Measurements from ENCODE around the gene CD2AP.
"Not testable (repeated sequence)": the region's sequence is repeated elsewhere in the genome, so short reads cannot be mapped to it uniquely, and the experiment has no call there.

Gene CD2AP, protein sequence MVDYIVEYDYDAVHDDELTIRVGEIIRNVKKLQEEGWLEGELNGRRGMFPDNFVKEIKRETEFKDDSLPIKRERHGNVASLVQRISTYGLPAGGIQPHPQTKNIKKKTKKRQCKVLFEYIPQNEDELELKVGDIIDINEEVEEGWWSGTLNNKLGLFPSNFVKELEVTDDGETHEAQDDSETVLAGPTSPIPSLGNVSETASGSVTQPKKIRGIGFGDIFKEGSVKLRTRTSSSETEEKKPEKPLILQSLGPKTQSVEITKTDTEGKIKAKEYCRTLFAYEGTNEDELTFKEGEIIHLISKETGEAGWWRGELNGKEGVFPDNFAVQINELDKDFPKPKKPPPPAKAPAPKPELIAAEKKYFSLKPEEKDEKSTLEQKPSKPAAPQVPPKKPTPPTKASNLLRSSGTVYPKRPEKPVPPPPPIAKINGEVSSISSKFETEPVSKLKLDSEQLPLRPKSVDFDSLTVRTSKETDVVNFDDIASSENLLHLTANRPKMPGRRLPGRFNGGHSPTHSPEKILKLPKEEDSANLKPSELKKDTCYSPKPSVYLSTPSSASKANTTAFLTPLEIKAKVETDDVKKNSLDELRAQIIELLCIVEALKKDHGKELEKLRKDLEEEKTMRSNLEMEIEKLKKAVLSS

DNA sequence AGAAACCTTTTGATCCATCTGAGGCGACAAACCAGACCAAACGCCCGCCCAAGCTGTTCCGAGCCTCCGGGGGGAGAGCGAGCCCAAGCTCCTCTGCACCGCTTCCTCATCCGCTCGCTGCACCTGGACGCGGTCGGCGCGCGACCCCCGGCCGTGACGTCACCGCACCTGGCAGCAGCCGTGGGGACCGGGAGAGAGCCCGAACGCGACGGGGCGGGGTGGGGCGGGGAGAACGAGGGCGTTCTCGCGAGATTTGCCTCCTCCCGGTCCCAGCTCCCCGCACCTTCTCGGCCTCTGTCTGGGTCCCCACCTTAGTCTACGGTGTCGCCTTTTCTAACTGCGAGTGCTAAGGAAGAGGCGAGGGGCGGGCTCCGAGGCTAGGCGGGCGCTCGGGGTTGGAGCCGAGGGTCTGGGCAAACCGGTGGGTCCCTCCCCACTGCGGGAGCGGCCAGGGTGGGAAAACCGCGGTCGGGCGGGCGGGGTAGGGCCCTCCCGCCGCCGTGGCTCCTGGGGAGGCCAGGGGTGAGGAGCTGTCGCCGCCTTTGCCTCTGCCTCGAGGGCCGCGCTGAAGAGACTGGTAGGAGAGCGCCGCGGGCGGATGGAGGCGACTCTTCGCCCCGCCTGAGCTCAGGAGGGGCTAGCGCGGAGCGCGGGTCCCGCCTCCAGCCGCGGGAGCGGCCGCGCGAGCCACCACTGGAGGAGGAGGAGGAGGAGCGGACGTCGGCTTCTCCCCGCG is at the start of gene CD2AP:
TSS of gene CD2AP (plus strand) at position 293 of the 736 bp plus-strand sequence. CDS start 456 bp downstream, outside the sequence.
- peak; percentile 85 to 87 for DNase-seq

DNA sequence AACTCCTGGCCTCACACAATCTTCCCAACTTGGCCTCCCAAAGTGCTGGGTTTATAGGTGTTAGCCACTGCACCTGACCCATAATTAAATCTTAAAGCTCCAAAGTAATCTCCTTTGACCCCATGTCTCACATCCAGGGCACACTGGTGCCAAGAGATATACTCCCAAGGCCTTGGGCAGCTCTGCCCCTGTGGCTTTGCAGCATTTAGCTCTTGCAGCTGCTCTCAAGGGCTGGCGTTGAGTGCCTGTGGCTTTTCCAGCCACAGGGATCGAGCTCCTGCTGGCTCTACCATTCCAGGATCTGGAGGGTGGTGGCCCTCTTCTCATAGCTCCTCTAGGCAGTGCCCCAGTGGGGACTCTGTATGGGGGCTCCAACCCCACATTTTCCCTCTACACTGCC is 49.3 kb upstream of the CD2AP start:
- DNase-seq: no peak

DNA sequence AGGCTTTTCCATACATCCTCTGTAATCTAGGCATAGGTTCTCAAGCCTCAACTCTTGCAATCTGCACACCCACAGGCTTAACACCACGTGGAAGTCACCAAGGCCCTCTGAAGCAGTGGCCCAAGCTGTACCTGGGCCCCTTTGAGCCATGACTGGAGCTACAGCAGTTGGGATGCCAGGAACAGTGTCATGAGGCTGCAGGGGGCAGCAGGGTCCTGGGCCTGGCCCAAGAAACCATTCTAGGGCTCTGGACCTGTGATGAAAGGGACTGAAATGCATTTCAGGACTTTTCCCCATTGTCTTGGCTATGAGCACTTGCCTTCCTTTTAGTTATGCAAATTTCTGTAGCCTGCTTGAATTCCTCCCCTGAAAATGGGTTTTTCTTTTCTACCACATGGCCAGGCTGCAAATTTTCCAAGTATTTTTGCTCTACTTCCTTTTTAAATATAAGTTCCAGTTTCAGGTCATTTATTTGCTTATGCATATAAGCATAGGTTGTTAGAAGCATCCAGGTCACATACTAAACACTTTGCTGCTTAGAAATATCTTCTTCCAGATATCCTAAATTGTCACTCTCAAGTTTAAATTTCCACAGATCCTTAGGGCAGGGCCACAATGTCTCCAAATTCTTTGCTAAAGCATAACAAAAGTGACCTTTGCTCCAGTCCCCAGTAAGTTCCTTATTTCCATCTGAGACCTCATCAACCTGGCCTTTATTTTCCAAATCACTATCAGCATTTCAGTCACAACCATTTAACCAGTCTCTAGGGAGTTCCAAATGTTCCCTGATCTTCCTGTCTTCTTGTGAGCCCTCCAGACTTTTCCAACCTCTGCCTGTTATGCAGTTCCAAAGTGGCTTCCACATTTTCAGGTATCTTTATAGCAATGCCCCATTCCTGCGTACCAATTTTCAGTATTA is 48.6 kb upstream of the CD2AP start:
- DNase-seq: no peak

DNA sequence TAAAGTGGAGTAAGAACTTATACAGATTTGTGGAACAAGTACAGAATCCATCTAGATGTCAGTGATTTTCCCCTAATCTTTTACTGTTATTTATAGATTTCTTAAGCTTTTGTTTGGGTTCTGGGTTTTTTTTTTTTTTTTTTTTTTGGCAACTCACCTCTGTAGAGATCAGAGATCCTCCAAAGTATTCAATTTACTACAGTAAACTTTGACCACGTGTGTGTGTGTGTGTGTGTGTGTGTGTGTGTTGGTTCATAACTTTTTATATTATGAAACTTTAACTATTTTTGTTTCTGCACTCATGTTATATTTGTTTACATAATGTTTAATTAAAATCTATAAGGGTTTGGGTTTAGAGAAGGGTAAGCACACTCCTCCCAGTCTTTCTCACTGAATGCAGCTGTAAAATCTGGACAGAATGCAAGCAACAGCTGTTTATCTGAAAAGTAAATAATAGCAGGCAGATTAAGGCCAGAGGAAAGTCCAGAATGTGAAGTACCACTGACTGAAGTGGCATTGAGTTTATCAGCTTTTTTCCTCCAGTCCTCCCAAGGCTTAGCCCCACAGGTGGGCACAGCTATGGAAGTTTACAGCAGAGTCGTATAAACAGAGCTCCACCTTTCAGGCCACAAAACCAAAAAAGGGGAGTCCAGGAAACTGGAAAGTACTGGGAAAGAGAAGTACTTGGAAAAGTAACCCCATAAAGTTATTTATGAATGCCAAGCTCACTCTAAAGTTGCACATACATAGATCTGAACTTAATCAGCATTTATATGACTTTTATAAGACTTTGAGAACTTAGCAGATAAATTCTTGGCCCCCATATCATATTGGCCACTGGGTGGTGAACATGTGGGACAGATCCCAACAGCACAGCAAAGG is 43.0 kb upstream of the CD2AP start:
- DNase-seq: no peak

DNA sequence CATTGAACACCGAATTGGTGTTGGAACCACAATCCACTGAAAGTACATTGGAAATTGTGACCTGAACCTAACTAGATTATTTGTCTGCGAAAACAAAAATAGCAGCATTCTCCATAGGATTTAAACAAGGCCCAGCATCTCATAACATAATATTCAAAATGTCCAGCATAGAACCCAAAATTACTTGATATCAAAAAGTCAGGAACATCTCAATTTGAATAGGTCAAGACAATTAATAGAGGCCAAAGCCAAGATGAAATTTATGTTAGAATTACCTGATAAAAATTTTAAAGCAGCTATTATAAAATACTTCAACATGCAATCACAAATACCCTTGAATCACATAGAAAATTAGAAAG is 42.4 kb upstream of the CD2AP start:
- DNase-seq: no peak

DNA sequence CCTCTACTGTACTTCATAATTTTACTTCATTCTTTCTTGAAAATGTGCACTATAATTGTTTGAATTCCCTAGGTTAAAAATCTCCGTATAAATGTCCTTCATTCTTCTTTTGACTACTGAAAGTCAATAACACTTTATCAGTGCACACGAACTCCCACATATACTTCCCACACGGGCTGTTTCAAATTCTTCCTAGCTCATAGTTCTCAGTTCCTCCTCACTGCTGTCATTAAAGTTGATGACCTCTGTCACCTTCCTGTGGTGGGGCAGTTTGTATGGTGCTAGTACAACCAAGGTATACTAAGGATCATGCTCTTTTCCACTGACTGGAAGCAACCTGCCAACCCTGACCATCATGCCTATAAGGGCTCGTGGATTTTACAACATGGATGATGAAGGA is 40.0 kb upstream of the CD2AP start:
- DNase-seq: no peak

DNA sequence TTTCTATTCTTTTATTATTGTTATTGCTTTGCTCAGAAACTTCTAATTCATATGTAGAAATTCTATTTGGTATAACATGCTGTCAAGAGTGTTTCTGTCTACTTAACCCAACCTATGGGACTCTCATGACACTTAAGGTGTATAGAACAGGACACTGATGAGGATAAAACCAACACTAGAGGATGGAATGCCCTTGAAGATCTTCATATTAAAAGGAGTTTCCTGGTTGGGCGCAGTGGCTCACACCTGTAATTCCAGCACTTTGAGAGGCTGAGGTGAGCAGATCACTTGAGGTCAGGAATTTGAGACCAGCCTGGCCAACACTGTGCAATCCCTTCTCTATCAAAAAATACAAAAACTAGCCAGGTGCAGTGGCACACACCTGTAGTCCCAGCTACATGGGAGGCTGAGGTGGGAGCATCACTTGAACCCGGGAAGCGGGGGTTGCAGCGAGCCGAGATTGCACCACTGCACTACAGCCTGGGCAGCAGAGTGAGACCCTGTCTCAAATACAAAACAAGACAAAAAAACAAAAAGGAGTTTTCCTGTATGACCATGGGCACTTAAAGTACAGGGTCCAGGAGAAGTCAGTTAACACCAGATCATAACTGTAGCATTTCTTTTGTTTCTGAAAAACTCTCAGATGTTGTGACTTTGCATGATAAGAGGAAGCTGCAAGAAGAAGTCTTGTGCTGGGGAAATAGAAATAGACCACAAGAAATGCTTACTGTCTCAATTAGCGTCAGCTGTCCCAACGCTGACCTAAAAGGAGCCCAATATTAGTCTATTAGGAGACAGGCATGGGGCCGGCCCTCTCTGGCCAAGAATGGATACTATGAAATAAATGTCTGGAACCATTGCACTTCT is 38.9 kb upstream of the CD2AP start:
- DNase-seq: no peak

DNA sequence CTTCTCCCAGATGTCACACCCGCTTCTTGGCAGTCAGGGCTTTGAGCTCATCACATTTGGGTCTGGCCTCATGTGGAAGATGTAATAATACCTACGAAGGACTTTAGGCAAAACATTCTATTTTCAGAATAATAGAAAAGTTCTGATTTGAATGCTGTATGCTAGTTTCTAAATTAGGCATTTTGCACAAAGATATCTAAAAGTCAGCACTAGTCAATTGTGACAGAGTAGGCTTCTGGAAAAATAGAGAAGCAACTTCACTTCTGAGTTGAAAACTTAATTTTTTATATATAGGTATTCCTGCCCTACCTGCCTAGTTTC is 38.3 kb upstream of the CD2AP start:
- no peak for DNase-seq

DNA sequence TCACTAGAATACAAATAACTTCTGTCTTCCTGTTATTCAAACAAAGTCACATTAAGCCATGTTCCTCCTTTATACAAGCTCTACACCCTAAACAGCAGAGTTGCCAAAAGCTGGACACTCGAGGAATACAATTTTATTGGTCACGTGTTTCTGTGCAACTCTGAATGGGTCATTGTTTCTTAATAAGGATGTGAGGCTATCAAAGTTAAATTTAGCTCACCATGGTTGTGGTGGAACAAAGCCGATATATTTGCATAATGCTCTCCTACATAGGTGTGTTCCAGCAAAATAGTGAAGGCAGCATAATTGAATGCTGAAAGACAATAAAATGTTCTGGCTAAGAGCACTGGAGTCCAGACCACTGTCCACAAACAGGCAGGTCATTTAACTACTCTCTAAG is 36.9 kb upstream of the CD2AP start:
- DNase-seq: no peak

DNA sequence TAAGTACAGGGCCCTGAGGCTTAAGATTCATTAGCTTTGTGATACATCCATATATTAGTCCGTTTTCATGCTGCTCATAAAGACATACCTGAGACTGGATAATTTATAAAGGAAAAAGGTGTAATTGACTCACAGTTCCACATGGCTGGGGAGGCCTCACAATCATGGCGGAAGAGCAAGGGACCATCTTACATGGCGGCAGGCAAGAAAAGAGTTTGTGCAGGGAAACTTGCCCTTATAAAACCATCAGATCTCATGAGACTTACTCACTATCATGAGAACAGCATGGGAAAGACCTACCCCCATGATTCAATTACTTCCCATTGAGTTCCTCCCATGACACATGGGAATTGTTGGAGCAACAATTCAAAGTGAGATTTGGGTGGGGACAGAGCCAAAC is 32.6 kb upstream of the CD2AP start:
- not testable (repeated sequence) for DNase-seq

DNA sequence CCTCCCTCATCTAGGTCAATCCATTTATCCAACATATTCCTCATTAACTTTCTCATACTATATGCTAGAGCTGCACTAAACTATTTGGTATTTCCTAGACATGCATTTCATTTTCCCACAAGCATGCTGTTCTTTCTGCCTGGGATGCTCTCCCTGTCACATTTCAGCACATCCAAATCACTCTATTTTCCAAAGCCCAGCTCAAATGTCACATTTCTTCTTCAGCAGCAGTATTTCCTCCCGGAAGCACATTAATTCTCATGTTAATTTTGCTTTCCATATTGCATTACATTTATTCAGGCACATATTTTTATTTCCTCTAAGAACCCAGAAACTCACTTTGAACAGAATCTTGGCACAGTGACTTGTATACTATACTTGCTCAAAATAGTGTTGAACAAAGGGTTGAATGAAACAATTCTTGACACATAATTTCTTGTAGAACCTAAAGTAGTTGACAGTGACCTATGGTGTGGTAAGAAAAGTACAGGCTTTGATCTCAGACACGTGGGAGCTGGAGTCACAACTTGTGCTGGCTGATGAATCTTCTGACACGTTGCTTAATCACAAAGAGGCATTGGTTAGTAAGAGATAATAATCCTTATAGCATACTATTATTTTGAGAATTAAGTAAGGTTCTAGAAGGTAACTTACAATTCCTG is 30.8 kb upstream of the CD2AP start:
- peak in 1 of 2 experiments; percentile 27 for DNase-seq

DNA sequence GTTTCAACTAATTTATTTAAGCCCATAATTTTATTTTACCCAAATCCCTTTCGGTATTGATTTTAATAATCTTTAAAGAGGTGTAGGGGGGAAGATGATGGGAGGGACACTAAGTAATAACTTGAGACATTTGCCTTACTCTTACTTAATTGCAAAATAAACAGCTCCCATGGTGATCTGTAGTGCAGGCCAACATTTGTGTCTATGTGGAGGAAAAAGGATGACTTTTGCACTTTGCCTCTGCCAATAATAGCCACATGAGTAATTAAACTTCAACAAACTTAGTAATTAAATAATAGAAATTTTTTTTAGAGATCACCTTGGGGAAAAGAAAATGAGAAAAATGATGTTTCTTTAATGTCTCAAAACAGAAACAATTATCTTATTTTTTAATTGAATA is 29.9 kb upstream of the CD2AP start:
- DNase-seq: no peak

DNA sequence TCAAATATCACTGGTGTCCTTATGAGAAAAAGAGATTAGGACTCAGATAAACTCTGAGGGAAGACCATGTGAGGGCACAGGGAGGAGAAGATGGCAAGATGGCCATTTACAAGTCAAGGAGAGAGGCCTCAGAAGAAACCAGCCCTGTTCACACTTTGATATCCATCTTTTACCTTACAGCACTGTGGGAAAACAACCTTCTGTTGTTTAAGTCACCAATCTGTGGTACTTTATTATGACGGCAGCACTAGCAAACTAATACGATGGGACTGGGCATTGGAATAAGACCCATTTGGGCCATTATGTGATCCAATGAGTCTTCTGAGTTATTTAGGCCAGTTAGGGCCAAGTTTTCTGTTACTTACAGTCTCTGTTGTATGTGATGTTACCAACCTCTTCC is 26.4 kb upstream of the CD2AP start:
- no peak for DNase-seq

DNA sequence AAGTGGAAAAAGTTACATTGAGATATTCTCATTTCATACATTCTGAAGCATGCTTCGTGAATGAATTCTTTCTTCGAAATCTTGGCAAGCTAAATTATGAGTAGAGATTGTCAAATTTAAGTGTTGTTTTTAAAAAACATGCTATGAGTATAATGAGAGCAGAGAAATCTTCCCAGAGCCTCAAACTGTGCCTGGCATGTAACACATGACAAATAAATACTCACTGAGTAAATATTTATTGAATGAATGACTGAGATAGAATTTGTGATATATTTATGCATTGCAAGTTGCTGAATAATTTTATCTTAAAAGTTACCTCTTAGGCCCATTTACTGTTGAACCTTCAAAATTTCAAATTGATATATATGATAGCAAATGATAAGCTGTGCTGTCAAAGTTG is 24.7 kb upstream of the CD2AP start:
- no peak for DNase-seq

DNA sequence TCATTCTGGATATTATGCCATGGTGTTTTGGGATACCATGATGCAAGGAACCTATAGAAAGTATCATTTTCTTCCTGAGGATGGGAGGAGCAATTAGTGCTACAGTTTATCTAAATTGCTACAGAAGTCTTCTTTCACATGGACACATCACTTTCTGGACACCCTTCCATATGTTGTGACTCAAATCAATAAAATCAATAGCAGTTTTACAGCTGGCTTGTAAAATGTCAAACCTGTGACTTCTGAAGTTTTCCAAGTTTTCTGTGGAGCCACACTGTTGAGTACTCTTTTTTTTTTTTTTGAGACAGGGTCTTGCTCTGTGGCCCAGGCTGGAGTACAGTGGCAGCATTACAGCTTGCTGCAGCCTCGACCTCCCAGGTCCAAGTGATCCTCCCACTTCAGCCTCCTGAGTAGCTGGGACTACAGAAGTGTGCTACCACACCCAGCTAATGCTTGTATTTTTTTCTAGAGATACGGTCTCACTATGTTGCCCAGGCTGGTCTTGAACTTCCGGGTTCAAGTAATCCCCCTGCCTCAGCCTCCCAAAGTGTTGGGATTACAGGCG is 24.1 kb upstream of the CD2AP start:
- no peak for DNase-seq

DNA sequence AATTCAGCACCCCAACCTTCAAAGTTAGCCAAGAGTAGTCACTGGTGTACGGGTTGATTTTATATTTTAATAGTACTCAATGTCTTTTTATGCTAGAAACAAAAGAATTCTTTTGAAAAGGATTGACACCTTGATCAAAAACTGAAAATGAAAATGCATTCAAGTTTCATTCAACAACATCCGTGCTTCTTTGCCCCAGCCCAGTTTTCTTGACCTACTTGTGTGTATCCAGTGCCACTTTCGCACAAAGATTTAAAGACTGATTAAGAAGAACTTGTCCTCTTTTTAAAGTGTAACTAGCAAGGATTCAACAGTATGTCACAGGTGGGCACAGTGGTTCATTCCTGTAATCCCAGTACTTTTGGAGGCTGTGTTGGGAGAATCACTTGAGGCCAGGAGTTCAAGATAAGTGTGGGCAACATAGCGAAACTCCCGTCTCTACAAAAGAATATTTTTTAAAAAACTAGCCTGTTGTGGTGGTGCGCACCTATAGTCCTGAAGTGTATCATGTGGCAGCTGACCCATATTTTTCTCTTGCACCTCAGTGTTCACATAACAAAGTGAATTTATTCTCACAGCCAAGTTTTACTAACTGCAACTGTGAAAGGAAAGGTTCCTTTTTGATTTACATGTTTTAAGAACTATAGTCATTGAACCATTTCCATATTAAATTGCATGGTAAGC is 22.7 kb upstream of the CD2AP start:
- DNase-seq: no peak

DNA sequence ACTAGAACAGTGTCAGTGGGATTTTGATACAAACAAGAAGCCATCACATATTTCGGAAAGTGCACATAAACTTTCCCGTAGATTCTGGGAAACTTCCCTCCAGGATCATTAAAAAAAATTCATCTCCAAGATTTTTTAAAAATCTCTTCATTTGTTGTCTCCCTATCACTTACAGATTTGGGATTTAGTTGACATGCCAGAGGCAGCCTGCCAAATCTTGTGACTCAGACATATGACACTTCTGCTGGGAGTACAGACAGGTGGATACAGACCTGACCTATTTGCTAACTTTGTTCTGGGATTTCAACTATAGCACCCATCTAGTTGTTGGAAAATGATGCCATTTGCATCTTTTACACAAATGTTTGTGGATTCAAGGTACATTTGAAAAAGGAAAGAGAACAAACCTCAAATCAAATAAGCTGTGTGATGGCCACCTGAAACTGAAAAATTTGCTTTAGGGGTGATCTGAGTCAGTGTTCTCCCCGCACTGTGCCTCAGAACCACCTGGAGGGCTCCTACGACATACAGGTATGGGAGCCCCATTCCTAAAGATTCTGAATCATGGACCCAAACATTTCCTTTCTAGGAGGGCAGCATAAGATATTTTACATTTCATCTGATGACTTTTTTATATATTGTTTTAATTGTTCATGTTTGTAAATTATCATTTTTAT is 21.9 kb upstream of the CD2AP start:
- DNase-seq: no peak

DNA sequence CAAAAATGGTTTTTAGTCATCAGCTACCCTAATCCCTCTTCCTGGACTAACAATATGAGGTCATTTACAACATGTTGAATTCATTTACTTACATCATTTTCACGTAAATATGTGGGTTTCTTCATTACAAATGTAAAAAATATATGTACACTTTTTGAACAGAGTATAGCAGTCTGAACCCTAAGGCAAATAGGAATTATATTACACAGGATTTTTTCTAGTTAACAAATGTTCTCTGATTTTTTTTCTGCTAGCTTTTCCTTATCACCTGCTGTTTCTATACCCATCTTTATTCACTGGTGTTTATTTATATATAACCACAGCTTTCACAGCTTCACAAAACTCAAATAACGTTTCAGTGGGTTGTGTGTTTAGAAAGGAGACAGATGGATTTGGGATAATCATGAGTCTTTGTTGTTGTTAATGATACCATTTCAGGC is 21.0 kb upstream of the CD2AP start:
- DNase-seq: no peak

DNA sequence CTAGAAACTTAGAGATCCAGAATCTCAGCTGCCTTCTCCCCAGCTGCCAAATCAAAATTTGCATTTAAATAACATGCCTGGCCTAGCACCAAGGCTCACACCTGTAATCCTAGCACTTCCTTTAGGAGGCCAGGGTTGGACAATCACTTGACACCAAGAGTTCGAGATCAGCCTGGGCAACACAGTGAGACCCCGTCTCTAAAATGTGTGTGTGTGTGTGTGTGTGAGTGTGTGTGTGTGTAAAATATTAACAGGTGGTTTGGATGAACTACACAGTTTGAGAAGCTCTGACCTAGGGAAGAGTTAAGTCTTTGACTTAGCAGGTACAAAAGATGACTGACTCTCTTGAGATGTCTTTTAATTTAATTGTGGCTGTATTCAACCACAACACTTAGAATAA is 20.2 kb upstream of the CD2AP start:
- DNase-seq: no peak
